GM21423 (cell line): ENCODE results near the gene ENTPD8.
"Not testable (repeated sequence)": the region's sequence is repeated elsewhere in the genome, so short reads cannot be mapped to it uniquely, and the experiment has no call there.

Experiments
- ATAC-seq: cut with Tn5 transposase; IDR thresholded peaks from one replicate; pipeline ENCODE4 v1.9.1; 2021; ENCODE audit warnings: mild to moderate bottlenecking, moderate library complexity; ENCODE audit not compliant: unreplicated experiment

Gene ENTPD8

DNA sequence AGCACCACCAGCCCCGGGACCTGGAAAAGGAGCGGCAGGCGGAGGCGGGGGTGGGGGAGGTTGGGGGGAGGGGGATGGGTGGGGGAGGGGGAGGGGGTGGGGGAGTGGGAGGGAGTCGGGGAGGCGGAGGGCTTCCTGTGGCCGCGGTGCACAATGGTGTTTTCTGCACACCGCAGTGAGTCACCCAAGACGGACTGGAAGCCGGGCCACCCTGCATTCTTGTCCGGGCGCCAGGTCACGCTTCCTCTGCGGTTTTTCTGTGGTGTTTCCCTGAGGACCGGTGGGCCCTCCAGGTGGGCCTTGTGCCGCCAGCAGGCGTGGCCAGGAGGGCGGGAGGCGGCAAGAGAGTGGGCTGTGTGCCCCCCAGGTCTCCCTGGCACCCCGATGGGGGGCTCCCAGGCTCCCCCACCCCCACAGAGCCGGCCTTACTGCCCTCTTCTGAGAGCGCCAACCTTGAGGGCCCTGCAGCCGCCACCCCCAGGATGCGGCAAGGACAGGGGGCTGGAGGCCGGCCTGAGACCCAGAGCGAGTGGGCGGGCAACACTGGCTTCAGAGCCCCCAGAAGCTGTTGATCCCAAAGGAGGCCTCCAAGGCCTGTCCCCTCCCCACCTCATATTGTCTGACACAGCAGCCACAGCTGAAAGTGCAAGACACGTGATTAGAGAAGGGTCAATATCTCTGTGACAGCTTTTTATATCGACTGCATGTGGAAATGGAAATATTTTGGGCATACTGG, 29.3 kb downstream of the ENTPD8 start:
- peak; percentile 70 for ATAC-seq

DNA sequence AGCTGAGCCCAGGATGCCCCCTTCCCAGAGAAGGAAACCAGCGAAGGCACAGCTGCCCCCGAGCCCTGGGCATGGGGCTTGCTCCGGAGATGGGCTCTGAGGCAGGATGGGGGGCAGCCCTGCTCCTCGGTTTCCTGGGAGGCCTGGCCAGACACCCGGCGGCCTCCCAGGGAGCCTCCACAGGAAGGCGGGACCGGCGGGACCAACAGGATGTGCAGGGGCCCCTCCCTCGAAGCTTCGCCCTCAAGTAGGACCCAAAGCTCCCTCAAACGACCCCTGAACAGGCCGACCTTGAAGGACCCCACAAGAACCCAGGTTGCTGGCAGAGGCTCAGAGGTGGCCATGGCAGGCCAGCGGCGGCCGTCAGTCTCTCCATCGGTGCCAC, 29.9 kb downstream of the ENTPD8 start:
- ATAC-seq: no peak

GRCh38 chr9:137410891-137411249, 30.3 kb downstream of the ENTPD8 start:
- ATAC-seq: no peak

GRCh38 chr9:137410236-137410890, 30.8 kb downstream of the ENTPD8 start:
- ATAC-seq: not testable (repeated sequence)

GRCh38 chr9:137409515-137409914, 31.6 kb downstream of the ENTPD8 start:
- no peak for ATAC-seq

GRCh38 chr9:137408651-137409405, 32.3 kb downstream of the ENTPD8 start:
- ATAC-seq: no peak

DNA sequence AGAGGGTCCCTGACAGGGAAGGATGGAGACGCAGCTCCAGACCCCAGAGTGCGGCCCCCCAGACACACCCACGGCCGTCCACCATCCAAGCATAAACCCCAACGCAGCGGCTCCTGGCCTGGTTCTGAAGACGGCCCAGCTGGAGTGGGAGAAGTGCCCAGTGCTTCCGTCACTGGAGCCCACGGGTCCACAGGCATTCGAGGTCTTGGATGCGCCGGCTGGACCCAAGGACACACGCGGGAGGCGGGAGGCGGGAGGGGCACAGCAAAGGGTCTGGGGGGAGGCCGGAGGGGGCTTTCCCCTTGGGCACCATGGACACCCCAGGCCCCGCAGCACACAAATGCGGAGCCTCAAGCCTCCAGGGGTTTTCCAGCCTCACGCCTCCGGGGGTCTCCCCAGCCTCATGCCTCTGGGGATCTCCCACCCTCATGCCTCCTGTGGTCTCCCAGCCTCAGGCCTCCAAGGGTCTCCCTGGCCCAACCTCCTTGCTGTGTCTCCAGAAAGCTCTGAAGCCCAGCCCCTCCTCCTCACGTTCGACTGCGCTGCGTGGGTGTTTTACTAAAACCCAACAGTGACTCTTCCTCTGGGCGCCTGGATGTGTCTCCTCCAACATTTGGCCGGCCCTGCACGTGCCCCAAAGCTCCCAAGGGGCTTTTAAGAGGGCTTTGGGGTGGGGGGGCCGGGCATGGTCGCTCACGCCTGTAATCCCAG, 33.4 kb downstream of the ENTPD8 start:
- no peak for ATAC-seq

DNA sequence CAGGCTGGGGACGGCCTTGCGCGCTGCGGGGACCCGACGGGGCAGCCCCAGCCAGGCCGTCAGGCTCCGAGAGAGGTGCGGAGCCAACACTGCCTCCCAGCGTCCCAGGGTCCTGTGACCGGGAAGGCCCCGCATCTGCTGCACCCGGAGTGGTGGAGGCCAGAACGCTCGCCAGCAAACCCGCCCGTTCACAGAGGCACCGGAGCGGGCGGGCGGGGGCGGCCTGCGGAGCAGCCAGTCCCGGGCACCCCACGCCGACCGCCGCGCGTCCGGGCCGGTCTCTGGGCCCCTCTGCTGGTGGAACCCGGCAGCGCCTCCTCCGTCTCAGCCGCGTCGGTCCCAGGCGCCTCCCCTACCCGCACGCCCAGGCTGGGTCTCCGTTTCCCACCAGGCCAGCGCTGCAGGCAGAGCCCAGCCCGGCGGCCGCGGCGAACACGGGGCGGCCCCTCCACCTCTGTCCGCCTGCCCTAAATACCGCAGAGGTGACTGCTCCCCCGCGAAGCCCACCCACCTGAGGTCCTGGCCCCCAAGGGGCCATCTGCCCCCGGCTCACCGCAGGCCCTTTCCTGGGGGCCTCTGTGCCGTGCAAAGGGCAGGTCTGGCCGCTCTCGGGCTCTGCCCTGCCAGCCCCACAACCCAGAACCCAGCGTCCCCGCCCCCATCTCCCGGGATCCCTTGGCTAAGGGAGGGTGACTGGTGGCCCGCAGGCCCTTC, 34.1 kb downstream of the ENTPD8 start:
- ATAC-seq: no peak

GRCh38 chr9:137406085-137406760, 34.9 kb downstream of the ENTPD8 start:
- ATAC-seq: no peak

GRCh38 chr9:137405677-137406081, 35.5 kb downstream of the ENTPD8 start:
- ATAC-seq: no peak

GRCh38 chr9:137404961-137405567, 36.1 kb downstream of the ENTPD8 start:
- ATAC-seq: no peak

DNA sequence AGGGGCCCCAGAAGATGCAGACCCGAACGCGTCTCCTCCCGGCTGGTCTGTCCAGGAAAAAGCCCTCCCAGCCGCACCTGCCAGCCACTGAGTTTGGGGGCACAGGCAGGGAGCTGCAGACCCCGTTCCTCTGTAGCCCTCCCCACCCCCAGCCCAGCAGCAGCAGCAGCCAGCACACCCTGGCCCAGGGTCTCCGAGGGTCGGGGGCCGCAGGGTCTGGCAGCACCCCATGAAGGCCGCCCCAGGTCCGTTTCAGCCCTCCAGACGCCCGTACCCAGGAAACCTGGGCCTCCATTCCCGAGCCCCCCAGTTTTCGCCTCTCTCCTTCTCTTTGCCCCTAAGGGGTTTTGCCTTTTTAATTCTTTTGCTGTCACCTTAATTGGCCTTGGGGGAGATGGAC, 37.9 kb downstream of the ENTPD8 start:
- ATAC-seq: no peak

GRCh38 chr9:137402746-137403145, 38.4 kb downstream of the ENTPD8 start:
- ATAC-seq: no peak

DNA sequence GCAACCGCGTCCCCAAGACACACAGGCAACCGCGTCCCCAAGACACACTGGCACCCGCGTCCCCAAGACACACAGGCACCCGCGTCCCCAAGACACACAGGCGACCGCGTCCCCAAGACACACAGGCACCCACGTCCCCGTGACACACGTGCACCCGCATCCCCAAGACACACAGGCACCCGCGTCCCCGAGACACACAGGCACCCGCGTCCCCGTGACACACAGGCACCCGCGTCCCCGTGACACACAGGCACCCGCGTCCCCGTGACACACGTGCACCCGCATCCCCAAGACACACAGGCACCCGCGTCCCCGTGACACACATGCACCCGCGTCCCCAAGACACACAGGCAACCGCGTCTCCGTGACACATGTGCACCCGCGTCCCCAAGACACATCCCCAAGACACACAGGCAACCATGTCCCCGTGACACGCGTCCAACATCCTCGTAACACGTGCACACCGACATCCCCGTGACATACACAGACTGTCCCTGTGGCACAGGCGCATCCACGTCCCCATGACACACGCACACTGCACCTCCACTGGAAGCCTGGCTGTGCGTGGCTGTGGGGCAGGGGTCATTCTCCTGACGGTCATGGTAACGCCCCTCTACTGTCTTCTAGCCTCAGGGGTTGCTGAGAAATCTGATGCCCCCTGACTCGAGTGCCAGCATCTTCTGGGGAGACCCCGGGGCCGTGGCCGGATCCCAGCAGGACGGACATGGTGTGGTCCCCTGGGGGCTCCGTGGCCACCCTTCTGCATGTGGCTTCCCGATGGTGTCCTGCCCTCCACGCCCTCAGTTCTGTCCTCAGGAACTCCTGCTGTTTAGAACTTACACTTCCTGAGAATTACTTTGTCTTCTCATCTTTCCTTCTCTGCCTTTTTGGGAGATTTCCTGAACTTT, 42.3 kb downstream of the ENTPD8 start:
- no peak for ATAC-seq

- no peak for ATAC-seq
These were observed 43.3 kb downstream of the ENTPD8 start for GRCh38 chr9:137397675-137398423.

DNA sequence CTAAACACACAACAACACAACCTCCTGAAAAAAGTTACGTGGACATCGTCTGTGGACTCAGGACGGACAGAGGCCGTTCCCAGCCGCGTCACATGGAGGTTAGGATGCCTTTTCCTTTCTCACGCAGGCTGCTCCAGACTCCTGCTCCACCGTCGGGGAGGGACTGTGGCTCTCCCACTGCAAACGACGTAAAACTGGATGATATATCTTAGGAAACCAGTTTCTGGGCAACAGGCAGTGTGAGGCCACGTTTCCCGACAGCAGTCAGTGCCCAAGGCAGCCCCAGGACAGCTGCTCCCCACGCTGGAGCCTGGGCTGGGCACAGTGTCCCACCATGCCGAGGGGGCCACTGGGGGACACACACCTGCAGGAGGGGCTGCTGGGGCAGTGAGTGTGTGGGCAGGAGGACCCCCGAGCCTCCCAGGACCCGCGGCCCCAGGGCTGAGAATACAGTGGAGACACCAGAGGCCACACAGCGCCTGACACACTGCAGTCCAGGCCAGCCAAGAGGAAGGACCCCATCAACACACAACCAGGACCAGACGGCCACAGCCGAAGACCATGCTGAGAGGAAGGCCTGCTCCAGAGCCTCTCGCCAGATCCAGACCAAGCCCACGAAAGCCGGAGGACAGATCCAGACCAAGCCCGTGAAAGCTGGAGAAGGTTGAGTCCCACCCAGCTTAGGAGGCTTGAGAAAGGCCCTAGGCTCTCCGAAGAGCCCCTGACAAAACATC, 44.4 kb downstream of the ENTPD8 start:
- no peak for ATAC-seq

GRCh38 chr9:137396227-137396626, 44.9 kb downstream of the ENTPD8 start:
- no peak for ATAC-seq
